Inflammatory macrophage treated with lipopolysaccharide for 4 hours (primary cell): Measurements from ENCODE around the gene ORAI2.
"Not testable (repeated sequence)": the region's sequence is repeated elsewhere in the genome, so short reads cannot be mapped to it uniquely, and the experiment has no call there.

Experiments
- DNase-seq: peaks from one replicate; pipeline ENCODE4 v3.0.0-alpha.2; 2020

ORAI2 gene

GRCh38 chr7:102450242-102450641, 16.9 kb downstream of the ORAI2 start:
- peak; percentile 49 for DNase-seq

GRCh38 chr7:102451371-102452054, 18.1 kb downstream of the ORAI2 start:
- no peak for DNase-seq

- DNase-seq: no peak
Observed at GRCh38 chr7:102452451-102452850, 19.1 kb downstream of the ORAI2 start.

- DNase-seq: no peak
Observed at GRCh38 chr7:102453319-102453718, 19.9 kb downstream of the ORAI2 start.

GRCh38 chr7:102454468-102454867, 21.1 kb downstream of the ORAI2 start:
- DNase-seq: peak; percentile 70

- not testable (repeated sequence) for DNase-seq
Observed at GRCh38 chr7:102454932-102455331, 21.6 kb downstream of the ORAI2 start.

- no peak for DNase-seq
Observed at GRCh38 chr7:102455596-102455995, 22.2 kb downstream of the ORAI2 start.

GRCh38 chr7:102456327-102456726, 23.0 kb downstream of the ORAI2 start:
- no peak for DNase-seq

- DNase-seq: no peak
Observed at GRCh38 chr7:102457352-102457924, 24.1 kb downstream of the ORAI2 start.

- DNase-seq: no peak
Observed at GRCh38 chr7:102459221-102459844, 26.0 kb downstream of the ORAI2 start.

GRCh38 chr7:102460467-102460866, 27.1 kb downstream of the ORAI2 start:
- no peak for DNase-seq

- peak; percentile 2 for DNase-seq
Observed at GRCh38 chr7:102463841-102464576, 30.6 kb downstream of the ORAI2 start.

- peak; percentile 98 for DNase-seq
Observed at GRCh38 chr7:102464577-102465280, 31.4 kb downstream of the ORAI2 start, which contains the start of the genes ALKBH4 and LRWD1. Gene ALKBH4 (minus strand): TSS chr7:102464863. CDS start chr7:102464836, 27 bp downstream. Gene LRWD1 (plus strand): TSS chr7:102464984. CDS start chr7:102465081, 97 bp downstream.

- DNase-seq: no peak
Observed at GRCh38 chr7:102466097-102466496, 32.7 kb downstream of the ORAI2 start.

- DNase-seq: no peak
Observed at GRCh38 chr7:102467581-102468477, 34.5 kb downstream of the ORAI2 start.

- DNase-seq: no peak
Observed at GRCh38 chr7:102468478-102469350, 35.3 kb downstream of the ORAI2 start.

GRCh38 chr7:102469351-102469971, 36.1 kb downstream of the ORAI2 start:
- DNase-seq: no peak

- no peak for DNase-seq
Observed at GRCh38 chr7:102469972-102470825, 36.8 kb downstream of the ORAI2 start.

GRCh38 chr7:102471791-102472125, 38.4 kb downstream of the ORAI2 start:
- no peak for DNase-seq
